Measurements from ENCODE around the gene FBXO31. TPM values are rescaled to one million over a fixed set of nuclear protein-coding genes. Genes with fewer than 3 reads are reported as not detected.

FBXO31 gene
- total RNA-seq, 2 experiments from 2014 or later = 36.6 TPM

GRCh38 chr16:87360862-87361610, 22.5 kb downstream of the FBXO31 start:
- no peak overlapping the region for H3K27ac Mint-ChIP-seq
- H3K9me3 Mint-ChIP-seq = no peaks in the 10 kb centered on the region
- H3K36me3 Mint-ChIP-seq = no peaks in the 10 kb centered on the region
- H3K4me3 Mint-ChIP-seq = no peak overlapping the region
- ATAC-seq (ENCODE audit: low read depth) (no peak), DNase-seq (no peak)
- POLR2A ChIA-PET = no interaction called here
- peaks cover 16% of the 10 kb centered on the region for H3K4me1 Mint-ChIP-seq
- H3K27me3 Mint-ChIP-seq = no peaks in the 10 kb centered on the region

DNA sequence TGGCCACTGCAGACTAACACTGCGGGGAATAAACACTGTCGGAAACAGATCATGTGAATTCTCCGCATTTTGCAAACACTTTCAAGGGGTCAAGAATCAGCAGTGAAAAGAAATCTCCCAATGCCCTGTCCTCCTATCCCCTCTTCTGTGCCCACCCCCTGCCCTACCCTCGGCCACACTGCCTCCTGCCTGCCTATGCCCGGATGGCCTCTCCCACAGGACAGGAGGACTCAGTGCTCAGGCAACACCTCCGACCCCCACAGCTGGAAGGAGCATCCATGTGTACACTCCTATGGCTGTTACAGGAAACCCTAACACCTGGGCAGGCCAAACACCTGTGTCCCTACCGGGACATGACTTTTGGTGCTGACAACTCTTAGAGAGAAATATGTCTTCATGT, 24.5 kb downstream of the FBXO31 start:
- Mint-ChIP-seq H3K4me1 (peaks cover 4% of the 10 kb centered on the region), H3K36me3 (no peaks in the 10 kb centered on the region), H3K27ac (no peak overlapping the region), H3K27me3 (no peaks in the 10 kb centered on the region), H3K9me3 (no peaks in the 10 kb centered on the region), H3K4me3 (no peak overlapping the region)
- no peak for ATAC-seq (ENCODE audit: low read depth)
- no peak for DNase-seq
- POLR2A ChIA-PET = no interaction called here

DNA sequence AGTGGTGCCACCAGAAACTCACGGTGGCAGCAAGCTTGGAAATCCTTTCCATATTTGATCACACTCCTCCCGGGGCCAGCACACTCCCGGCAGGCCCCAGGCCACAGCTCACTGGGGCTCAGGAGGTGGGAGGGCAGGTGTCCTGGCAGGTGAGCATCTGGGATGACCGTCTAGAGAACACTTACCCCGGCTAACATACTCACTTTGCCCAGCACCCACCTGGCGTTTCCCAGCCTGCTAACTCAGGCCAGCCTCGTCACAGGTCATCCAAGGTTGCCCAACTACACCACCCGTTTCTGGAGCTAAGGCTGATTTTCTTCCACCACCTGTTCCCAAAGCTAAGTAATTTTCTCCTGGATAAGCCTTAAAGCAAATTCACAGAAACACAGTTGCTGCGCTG, 24.9 kb downstream of the FBXO31 start:
- Mint-ChIP-seq H3K9me3 (no peaks in the 10 kb centered on the region), H3K4me3 (no peak overlapping the region), H3K27ac (no peak overlapping the region), H3K4me1 (peaks cover 3% of the 10 kb centered on the region), H3K27me3 (no peaks in the 10 kb centered on the region), H3K36me3 (no peaks in the 10 kb centered on the region)
- DNase-seq (no peak), ATAC-seq (ENCODE audit: low read depth) (no peak)
- POLR2A ChIA-PET = no interaction called here

DNA sequence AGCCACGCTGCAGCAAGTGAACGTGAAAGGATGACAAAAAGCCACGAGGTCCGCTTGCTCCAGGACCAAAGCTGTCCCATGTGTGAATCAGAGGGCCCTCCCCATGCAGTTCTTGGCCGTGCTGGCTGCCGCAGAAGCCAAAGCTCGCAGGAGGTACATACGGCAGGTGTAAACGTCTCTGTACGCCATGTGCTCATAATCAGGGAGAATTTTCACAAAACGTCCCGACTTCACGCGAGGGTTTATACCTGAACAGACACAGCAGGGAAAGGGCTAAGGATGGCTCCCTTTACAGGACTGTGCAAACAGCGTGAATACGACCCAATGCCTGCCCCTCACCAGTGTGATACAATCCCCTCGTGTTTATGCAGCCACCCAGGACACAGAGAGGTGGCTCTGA, 25.3 kb downstream of the FBXO31 start:
- no peak for ATAC-seq (ENCODE audit: low read depth)
- H3K36me3 Mint-ChIP-seq = no peaks in the 10 kb centered on the region
- H3K27me3 Mint-ChIP-seq = no peaks in the 10 kb centered on the region
- no peaks in the 10 kb centered on the region for H3K9me3 Mint-ChIP-seq
- POLR2A ChIA-PET = no interaction called here
- no peaks in the 10 kb centered on the region for H3K4me1 Mint-ChIP-seq
- H3K27ac Mint-ChIP-seq = no peak overlapping the region
- no peak overlapping the region for H3K4me3 Mint-ChIP-seq
- DNase-seq = no peak

DNA sequence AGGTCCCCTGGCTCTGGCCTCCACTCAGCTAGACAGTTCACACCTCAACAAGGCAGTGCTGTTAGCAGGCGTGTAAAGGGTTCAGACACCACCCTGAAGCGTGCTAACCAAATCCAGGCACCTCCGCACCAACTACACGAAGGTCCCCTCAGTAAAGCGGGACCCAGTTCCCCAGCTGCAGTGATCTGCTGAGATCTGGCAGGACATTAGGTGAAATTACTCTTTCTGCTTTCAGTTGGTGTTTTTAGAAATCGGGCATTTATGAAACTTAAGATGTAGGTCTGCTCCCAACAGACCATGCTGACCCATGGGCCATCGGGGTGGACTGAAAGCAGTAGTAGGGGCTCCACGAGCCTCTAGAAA, 27.1 kb downstream of the FBXO31 start:
- Mint-ChIP-seq H3K4me1 (no peaks in the 10 kb centered on the region), H3K4me3 (no peak overlapping the region), H3K36me3 (no peaks in the 10 kb centered on the region), H3K9me3 (no peaks in the 10 kb centered on the region), H3K27me3 (no peaks in the 10 kb centered on the region), H3K27ac (no peak overlapping the region)
- POLR2A ChIA-PET = no interaction called here
- DNase-seq (no peak), ATAC-seq (ENCODE audit: low read depth) (no peak)

- no peaks in the 10 kb centered on the region for H3K9me3 Mint-ChIP-seq
- POLR2A ChIA-PET = no interaction called here
Measured at GRCh38 chr16:87353613-87354012, 30.0 kb downstream of the FBXO31 start.

DNA sequence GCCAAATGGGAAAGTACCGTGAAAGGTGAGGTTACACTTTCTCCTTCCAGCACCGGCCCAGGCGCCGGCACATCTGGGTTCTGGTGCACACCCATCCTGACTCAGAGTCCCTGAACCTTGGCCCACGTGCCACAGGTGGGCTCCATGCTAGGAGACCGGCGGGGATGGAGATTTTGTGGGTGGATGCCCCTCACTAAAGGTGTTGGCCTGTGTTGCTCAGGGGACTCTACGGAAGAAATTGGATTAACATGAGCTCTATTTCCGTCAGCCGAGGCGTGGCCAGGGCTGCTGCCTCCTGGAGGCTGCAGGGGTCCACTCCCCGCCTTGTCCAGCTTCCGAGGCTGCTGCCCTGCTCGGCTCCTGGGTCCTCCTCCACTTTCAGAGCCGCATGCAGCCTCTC, 30.8 kb downstream of the FBXO31 start:
- no peak overlapping the region for H3K27ac Mint-ChIP-seq
- POLR2A ChIA-PET = no interaction called here

More at GRCh38 chr16:87353613-87354012, 30.0 kb downstream of the FBXO31 start:
- H3K36me3 Mint-ChIP-seq = no peaks in the 10 kb centered on the region
- H3K27me3 Mint-ChIP-seq = no peaks in the 10 kb centered on the region
- no peak for ATAC-seq (ENCODE audit: low read depth)
- H3K4me3 Mint-ChIP-seq = no peak overlapping the region
- no peak overlapping the region for H3K27ac Mint-ChIP-seq
- DNase-seq = no peak
- H3K4me1 Mint-ChIP-seq = no peaks in the 10 kb centered on the region

GRCh38 chr16:87351320-87351698, 32.3 kb downstream of the FBXO31 start:
- Mint-ChIP-seq H3K9me3 (no peaks in the 10 kb centered on the region), H3K4me1 (no peaks in the 10 kb centered on the region), H3K27ac (no peak overlapping the region)

More for the DNA sequence above, 30.8 kb downstream of the FBXO31 start:
- H3K9me3 Mint-ChIP-seq = no peaks in the 10 kb centered on the region
- no peaks in the 10 kb centered on the region for H3K36me3 Mint-ChIP-seq
- no peaks in the 10 kb centered on the region for H3K4me1 Mint-ChIP-seq
- no peaks in the 10 kb centered on the region for H3K27me3 Mint-ChIP-seq
- no peak for DNase-seq
- no peak overlapping the region for H3K4me3 Mint-ChIP-seq
- ATAC-seq (ENCODE audit: low read depth) = no peak

DNA sequence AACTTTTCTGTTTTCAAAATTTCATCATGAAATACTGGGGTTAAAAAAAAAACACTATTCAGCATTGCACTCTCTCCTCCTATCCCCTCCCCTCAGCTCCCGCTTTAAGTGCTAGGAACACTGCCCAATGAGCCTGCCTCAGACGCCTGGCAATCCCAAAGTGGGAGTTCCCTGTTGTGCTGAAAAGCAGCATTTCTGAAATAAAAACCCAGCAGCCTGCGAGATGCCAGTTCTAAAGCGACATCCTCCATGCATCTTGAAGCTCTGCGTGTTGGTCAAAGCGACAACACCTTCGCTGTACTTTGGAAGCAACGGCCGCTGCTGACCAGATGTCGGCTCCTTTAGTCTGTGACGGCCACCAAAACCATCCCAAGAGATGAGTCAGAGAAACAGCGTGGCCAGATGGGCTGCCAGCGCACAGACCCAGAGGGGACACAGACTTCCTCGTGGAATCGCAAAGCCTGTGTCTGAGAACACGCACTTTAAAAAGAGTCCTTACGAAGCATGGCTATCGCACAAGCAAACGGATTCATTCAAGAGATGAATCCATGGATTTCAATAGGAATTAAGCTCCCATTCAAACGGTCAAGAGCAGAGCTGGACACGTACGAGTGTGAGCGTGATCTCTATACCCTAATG, 32.8 kb downstream of the FBXO31 start:
- H3K27me3 Mint-ChIP-seq = no peaks in the 10 kb centered on the region
- no peaks in the 10 kb centered on the region for H3K9me3 Mint-ChIP-seq
- ATAC-seq (ENCODE audit: low read depth) = no peak
- POLR2A ChIA-PET = no interaction called here
- DNase-seq = no peak
- H3K27ac Mint-ChIP-seq = no peak overlapping the region
- H3K36me3 Mint-ChIP-seq = peaks cover 2% of the 10 kb centered on the region
- no peaks in the 10 kb centered on the region for H3K4me1 Mint-ChIP-seq
- H3K4me3 Mint-ChIP-seq = no peak overlapping the region

More at GRCh38 chr16:87351320-87351698, 32.3 kb downstream of the FBXO31 start:
- no peaks in the 10 kb centered on the region for H3K27me3 Mint-ChIP-seq
- DNase-seq = no peak
- POLR2A ChIA-PET = no interaction called here
- peaks cover under 1% of the 10 kb centered on the region for H3K36me3 Mint-ChIP-seq
- no peak for ATAC-seq (ENCODE audit: low read depth)
- H3K4me3 Mint-ChIP-seq = no peak overlapping the region

DNA sequence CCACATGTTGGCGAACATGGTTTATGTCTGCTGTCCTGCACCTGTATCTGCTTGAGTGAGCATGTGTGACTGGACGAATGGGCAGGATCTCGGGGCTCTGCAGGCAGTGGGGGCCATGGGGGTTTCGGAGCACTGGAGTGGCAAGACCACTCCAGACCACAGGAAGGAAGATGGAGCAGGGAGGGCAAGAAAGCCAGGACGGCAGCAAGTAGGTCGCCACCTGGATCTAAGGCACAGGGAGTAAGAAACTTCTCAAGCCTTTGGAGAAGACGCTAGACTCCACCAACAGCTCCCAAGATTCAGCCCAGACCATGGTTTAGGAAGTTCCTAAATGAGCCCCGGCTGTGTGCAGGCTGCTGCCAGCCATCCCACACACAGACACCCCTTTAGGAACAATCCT, 33.5 kb downstream of the FBXO31 start:
- no peak overlapping the region for H3K4me3 Mint-ChIP-seq
- no peak overlapping the region for H3K27ac Mint-ChIP-seq
- POLR2A ChIA-PET = no interaction called here
- ATAC-seq (ENCODE audit: low read depth) (no peak), DNase-seq (no peak)
- no peaks in the 10 kb centered on the region for H3K9me3 Mint-ChIP-seq
- H3K36me3 Mint-ChIP-seq = peaks cover 4% of the 10 kb centered on the region
- no peaks in the 10 kb centered on the region for H3K27me3 Mint-ChIP-seq
- peaks cover 5% of the 10 kb centered on the region for H3K4me1 Mint-ChIP-seq

DNA sequence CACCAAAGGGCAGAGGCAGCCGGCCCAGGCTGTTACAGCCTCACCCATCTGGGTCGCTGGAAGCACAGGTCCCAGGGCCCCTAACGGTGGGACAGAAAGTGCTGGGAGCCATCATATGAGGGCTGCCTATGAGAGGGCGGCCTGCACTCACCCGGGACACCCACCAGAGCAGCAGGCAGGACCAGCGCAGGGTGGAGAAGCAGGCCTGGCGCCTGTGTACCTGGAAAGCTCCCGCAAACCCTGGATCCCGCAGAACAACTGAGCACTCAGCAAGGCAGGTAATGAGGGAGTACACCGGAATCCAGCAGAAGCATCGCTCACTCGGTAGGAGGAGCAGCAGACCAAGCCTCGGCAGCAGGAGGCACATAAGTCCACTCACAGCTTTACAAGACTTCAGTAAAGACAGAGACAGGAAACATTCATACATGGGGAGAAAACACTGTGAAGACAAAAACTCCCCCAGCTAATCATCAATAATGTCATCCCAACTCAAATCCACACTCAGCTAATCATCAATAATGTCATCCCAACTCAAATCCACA, 34.9 kb downstream of the FBXO31 start:
- no peak for ATAC-seq (ENCODE audit: low read depth)
- peak overlapping the region; percentile 33 for H3K27ac Mint-ChIP-seq
- POLR2A ChIA-PET = interaction anchor here (0.7 kb wide), 1 partner anchor 1758 kb away, joined by 3 read pairs; no protein-coding TSS in a partner anchor
- no peak for DNase-seq
- H3K9me3 Mint-ChIP-seq = no peaks in the 10 kb centered on the region
- no peak overlapping the region for H3K4me3 Mint-ChIP-seq
- peaks cover 4% of the 10 kb centered on the region for H3K36me3 Mint-ChIP-seq
- H3K4me1 Mint-ChIP-seq = peaks cover 5% of the 10 kb centered on the region
- no peaks in the 10 kb centered on the region for H3K27me3 Mint-ChIP-seq

GRCh38 chr16:87347932-87348615, 35.5 kb downstream of the FBXO31 start:
- Mint-ChIP-seq H3K4me3 (no peak overlapping the region), H3K27ac (no peak overlapping the region), H3K9me3 (no peaks in the 10 kb centered on the region), H3K4me1 (peaks cover 6% of the 10 kb centered on the region), H3K36me3 (peaks cover 4% of the 10 kb centered on the region), H3K27me3 (no peaks in the 10 kb centered on the region)
- POLR2A ChIA-PET = no interaction called here
- ATAC-seq (ENCODE audit: low read depth) = no peak
- DNase-seq = no peak

DNA sequence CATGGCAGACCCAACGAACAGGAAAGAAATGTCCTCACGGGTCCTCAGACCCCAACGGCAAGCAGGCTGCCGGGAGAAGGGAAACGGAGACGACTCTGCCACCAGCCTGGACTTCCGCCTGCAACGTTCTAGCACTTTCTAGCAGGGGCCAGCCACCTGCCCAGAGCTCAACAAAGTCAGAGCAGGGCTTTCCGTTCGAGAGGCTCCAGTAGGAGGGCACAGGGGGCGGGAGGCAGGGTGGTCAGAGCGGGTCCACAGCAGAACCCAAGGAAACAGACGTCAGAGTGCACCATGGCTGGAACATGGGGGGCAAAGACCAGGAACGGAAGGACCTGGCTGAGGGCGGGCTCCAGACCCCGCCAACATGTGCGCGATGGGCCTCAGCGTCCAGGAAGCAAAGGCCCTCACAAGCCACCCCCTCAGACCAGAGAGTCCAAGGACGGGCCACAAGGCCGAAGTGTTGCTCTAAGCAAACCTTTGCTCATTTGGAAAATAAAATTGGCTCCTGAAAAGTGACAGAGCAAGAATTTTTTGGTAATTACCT, 37.0 kb downstream of the FBXO31 start:
- POLR2A ChIA-PET = no interaction called here
- H3K4me1 Mint-ChIP-seq = peaks cover 9% of the 10 kb centered on the region
- peaks cover 7% of the 10 kb centered on the region for H3K36me3 Mint-ChIP-seq
- no peaks in the 10 kb centered on the region for H3K9me3 Mint-ChIP-seq
- H3K4me3 Mint-ChIP-seq = no peak overlapping the region
- peak overlapping the region; percentile 45 for H3K27ac Mint-ChIP-seq
- no peaks in the 10 kb centered on the region for H3K27me3 Mint-ChIP-seq
- no peak for ATAC-seq (ENCODE audit: low read depth)
- no peak for DNase-seq

Data from activated naive CD8-positive, alpha-beta T cell treated with anti-CD3 and anti-CD28 coated beads, Interleukin-2, amount 10 ng/mL, durations not matched to agents 7 days and 5 days (primary cell).